Astrocyte (in vitro differentiated cells and primary cell): ENCODE results near the gene FRMD4B.

Experiments used
- EZH2 ChIP-seq: IDR thresholded peaks from 2 replicates; pipeline ENCODE4 v1.6.1; 2012; ENCODE audit warnings: mild to moderate bottlenecking, low read length, inconsistent platforms; ENCODE audit not compliant: insufficient read depth
- TF ChIP-seq, protein P1 (sequence below): IDR thresholded peaks from 2 replicates; pipeline ENCODE4 v1.5.1; 2011; ENCODE audit warnings: low read depth, mild to moderate bottlenecking, inconsistent platforms, low read length, moderate library complexity; ENCODE audit not compliant: insufficient read depth

DNA sequence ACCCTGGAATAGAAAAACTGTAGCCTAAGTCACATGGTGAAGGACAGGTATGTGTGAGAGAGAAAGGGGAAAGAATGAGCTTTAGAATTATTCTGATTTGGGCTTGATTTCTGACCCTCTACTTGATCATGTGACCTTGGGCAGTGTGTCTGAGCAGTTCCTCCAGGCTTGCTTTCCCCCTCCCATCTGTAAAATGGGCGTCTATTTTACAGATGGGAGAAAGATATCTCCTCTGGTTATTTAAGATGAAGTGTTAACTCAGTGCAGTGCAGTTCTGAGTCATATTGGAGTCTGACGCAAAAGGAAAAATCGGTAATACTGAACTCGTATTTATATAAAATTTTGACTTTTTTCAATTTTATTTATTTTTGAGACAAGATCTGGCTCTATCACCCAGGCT, 225.4 kb downstream of the FRMD4B start:
- TF ChIP-seq EZH2 = no peak
- TF ChIP-seq, protein P1, sequence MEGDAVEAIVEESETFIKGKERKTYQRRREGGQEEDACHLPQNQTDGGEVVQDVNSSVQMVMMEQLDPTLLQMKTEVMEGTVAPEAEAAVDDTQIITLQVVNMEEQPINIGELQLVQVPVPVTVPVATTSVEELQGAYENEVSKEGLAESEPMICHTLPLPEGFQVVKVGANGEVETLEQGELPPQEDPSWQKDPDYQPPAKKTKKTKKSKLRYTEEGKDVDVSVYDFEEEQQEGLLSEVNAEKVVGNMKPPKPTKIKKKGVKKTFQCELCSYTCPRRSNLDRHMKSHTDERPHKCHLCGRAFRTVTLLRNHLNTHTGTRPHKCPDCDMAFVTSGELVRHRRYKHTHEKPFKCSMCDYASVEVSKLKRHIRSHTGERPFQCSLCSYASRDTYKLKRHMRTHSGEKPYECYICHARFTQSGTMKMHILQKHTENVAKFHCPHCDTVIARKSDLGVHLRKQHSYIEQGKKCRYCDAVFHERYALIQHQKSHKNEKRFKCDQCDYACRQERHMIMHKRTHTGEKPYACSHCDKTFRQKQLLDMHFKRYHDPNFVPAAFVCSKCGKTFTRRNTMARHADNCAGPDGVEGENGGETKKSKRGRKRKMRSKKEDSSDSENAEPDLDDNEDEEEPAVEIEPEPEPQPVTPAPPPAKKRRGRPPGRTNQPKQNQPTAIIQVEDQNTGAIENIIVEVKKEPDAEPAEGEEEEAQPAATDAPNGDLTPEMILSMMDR = no peak
